ENCODE data around the gene CD63. TPM values are rescaled to one million over a fixed set of nuclear protein-coding genes. Genes with fewer than 3 reads are reported as not detected.
A peak's percentile ranks its signal among the peaks of the same experiment; 100 is the strongest.

The CD63 gene
- total RNA-seq, 1 donor from 2014 or later: 1,633 TPM

GRCh38 chr12:55688716-55689655, 39.8 kb downstream of the CD63 start:
- no peak for DNase-seq (ENCODE audit: low read depth in 2 of 2)

- DNase-seq (ENCODE audit: low read depth in 2 of 2): no peak
Measured at GRCh38 chr12:55687746-55688145, 41.1 kb downstream of the CD63 start.

GRCh38 chr12:55686366-55687010, 42.3 kb downstream of the CD63 start:
- no peak for DNase-seq (ENCODE audit: low read depth in 2 of 2)

GRCh38 chr12:55685671-55686070, 43.1 kb downstream of the CD63 start:
- DNase-seq (ENCODE audit: low read depth in 2 of 2): no peak

- DNase-seq (ENCODE audit: low read depth in 2 of 2): no peak
Measured at GRCh38 chr12:55684761-55685370, 43.9 kb downstream of the CD63 start.

- no peak for DNase-seq (ENCODE audit: low read depth in 2 of 2)
Measured at GRCh38 chr12:55683676-55684075, 45.1 kb downstream of the CD63 start.

- no peak for DNase-seq (ENCODE audit: low read depth in 2 of 2)
Measured at GRCh38 chr12:55682087-55682796, 46.6 kb downstream of the CD63 start.

GRCh38 chr12:55681142-55682077, 47.4 kb downstream of the CD63 start:
- DNase-seq (ENCODE audit: low read depth in 2 of 2): peak; percentile 15 to 25

GRCh38 chr12:55679691-55680090, 49.1 kb downstream of the CD63 start:
- DNase-seq (ENCODE audit: low read depth in 2 of 2): no peak

- DNase-seq (ENCODE audit: low read depth in 2 of 2): no peak
Measured at GRCh38 chr12:55676707-55677106, 52.1 kb downstream of the CD63 start.

- DNase-seq (ENCODE audit: low read depth in 2 of 2): no peak
Measured at GRCh38 chr12:55675666-55676065, 53.1 kb downstream of the CD63 start.

Other genes starting within 250 kb of the CD63 start
- not detected in 2 replicates for gene OR6C68, start 236.6 kb downstream of the CD63 start, total RNA-seq
- gene OR6C4, start 179.4 kb downstream of the CD63 start, total RNA-seq: not detected in 2 replicates
- not detected in 2 replicates for gene OR2AP1, start 156.5 kb downstream of the CD63 start, total RNA-seq
- not detected in 2 replicates for gene OR10P1, start 92.1 kb downstream of the CD63 start, total RNA-seq
- gene ITGA7, start 21.1 kb downstream of the CD63 start, total RNA-seq: under 0.01 and 0.20 TPM in 2 replicates
- gene BLOC1S1, start 13.0 kb downstream of the CD63 start, total RNA-seq: 57.1 and 65.3 TPM in 2 replicates
- 0.40 and 0.65 TPM in 2 replicates for gene RDH5, start 8.6 kb downstream of the CD63 start, total RNA-seq
- gene GDF11, start 14.1 kb upstream of the CD63 start, total RNA-seq: 1.4 and 1.5 TPM in 2 replicates
- 74.0 and 95.0 TPM in 2 replicates for gene SARNP, start 88.7 kb upstream of the CD63 start, total RNA-seq
- gene ORMDL2, start 89.0 kb upstream of the CD63 start, total RNA-seq: 22.7 and 30.6 TPM in 2 replicates
- 33.6 and 53.8 TPM in 2 replicates for gene DNAJC14, start 100.6 kb upstream of the CD63 start, total RNA-seq
- 0.22 and 0.40 TPM in 2 replicates for gene MMP19, start 113.9 kb upstream of the CD63 start, total RNA-seq
- gene PYM1, start 198.9 kb upstream of the CD63 start, total RNA-seq: 25.1 and 26.8 TPM in 2 replicates
- gene DGKA, start 202.2 kb upstream of the CD63 start, total RNA-seq: 9.5 and 12.9 TPM in 2 replicates
- 0.20 and 0.22 TPM in 2 replicates for gene PMEL, start 237.0 kb upstream of the CD63 start, total RNA-seq
- 18.1 and 20.8 TPM in 2 replicates for gene CDK2, start 237.8 kb upstream of the CD63 start, total RNA-seq
- gene RAB5B, start 245.1 kb upstream of the CD63 start, total RNA-seq: 25.3 and 32.5 TPM in 2 replicates